ENCODE measurements around the gene DUOXA1. TPM values are rescaled to one million over a fixed set of nuclear protein-coding genes. Genes with fewer than 3 reads are reported as not detected.
A peak's percentile ranks its signal among the peaks of the same experiment; 100 is the strongest.
"Not testable (repeated sequence)": the region's sequence is repeated elsewhere in the genome, so short reads cannot be mapped to it uniquely, and the experiment has no call there.

The DUOXA1 gene
- total RNA-seq, 1 donor from 2014 or later: 0.21 TPM

- no peak for DNase-seq (ENCODE audit: low spot score)
- H3K27ac Mint-ChIP-seq: no peak overlapping the region
- H3K9me3 Mint-ChIP-seq: no peaks in the 10 kb centered on the region
- H3K4me3 Mint-ChIP-seq (ENCODE audit: low read depth): no peak overlapping the region
- H3K27me3 Mint-ChIP-seq (ENCODE audit: low read depth): no peaks in the 10 kb centered on the region
- H3K36me3 Mint-ChIP-seq (ENCODE audit: low read depth): no peaks in the 10 kb centered on the region
- H3K4me1 Mint-ChIP-seq (ENCODE audit: low read depth): no peaks in the 10 kb centered on the region
- intact Hi-C loops (cut with micrococcal nuclease): no loop called here
Observed at GRCh38 chr15:45146405-45146804, 16.7 kb upstream of the DUOXA1 start.

DNA sequence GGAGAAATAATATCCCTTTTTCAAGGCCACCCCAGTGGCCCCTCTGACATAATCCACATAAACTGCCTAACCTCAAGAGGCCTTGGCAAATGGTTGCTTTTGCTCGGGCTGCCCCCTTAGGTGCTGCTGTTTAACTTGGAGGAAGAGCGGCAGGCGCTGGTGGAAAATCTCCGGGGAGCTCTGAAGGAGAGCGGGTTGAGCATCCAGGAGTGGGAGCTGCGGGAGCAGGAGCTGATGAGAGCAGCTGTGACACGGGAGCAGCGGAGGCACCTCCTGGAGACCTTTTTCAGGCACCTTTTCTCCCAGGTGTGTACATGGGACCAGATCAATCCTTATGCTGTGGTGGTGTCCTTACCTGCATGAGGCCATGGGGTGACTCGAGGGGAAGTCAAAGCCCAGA is 15.1 kb upstream of the DUOXA1 start:
- H3K4me3 Mint-ChIP-seq (ENCODE audit: low read depth): no peak overlapping the region
- no peaks in the 10 kb centered on the region for H3K4me1 Mint-ChIP-seq (ENCODE audit: low read depth)
- no peak overlapping the region for H3K27ac Mint-ChIP-seq
- H3K27me3 Mint-ChIP-seq (ENCODE audit: low read depth): no peaks in the 10 kb centered on the region
- H3K36me3 Mint-ChIP-seq (ENCODE audit: low read depth): no peaks in the 10 kb centered on the region
- H3K9me3 Mint-ChIP-seq: no peaks in the 10 kb centered on the region
- no peak for DNase-seq (ENCODE audit: low spot score)
- intact Hi-C loops (cut with micrococcal nuclease): no loop called here

DNA sequence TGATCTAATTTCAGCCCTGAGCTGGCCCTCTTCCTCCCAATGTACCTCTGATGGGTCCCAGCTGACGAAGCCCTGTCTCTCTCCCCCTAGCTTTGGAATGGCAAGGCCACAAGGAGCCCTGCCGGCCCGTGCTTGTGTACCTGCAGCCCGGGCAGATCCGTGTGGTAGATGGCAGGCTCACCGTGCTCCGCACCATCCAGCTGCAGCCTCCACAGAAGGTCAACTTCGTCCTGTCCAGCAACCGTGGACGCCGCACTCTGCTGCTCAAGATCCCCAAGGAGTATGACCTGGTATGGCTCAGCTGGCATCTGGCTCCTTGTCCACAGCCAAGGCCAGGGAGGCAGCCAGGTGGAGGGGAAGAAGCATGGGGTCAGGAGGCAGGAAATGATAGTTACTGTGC is 14.3 kb upstream of the DUOXA1 start:
- no peaks in the 10 kb centered on the region for H3K36me3 Mint-ChIP-seq (ENCODE audit: low read depth)
- no peaks in the 10 kb centered on the region for H3K27me3 Mint-ChIP-seq (ENCODE audit: low read depth)
- no peaks in the 10 kb centered on the region for H3K4me1 Mint-ChIP-seq (ENCODE audit: low read depth)

GRCh38 chr15:45143056-45143455 is 13.4 kb upstream of the DUOXA1 start:
- Mint-ChIP-seq H3K36me3 (ENCODE audit: low read depth) (no peaks in the 10 kb centered on the region), H3K9me3 (no peaks in the 10 kb centered on the region), H3K27me3 (ENCODE audit: low read depth) (no peaks in the 10 kb centered on the region), H3K27ac (no peak overlapping the region), H3K4me3 (ENCODE audit: low read depth) (no peak overlapping the region), H3K4me1 (ENCODE audit: low read depth) (no peaks in the 10 kb centered on the region)
- DNase-seq (ENCODE audit: low spot score): no peak
- intact Hi-C loops (cut with micrococcal nuclease): no loop called here

More for the DNA sequence above, 14.3 kb upstream of the DUOXA1 start:
- Mint-ChIP-seq H3K4me3 (ENCODE audit: low read depth) (no peak overlapping the region), H3K9me3 (no peaks in the 10 kb centered on the region), H3K27ac (no peak overlapping the region)
- intact Hi-C loops (cut with micrococcal nuclease): no loop called here
- DNase-seq (ENCODE audit: low spot score): no peak

DNA sequence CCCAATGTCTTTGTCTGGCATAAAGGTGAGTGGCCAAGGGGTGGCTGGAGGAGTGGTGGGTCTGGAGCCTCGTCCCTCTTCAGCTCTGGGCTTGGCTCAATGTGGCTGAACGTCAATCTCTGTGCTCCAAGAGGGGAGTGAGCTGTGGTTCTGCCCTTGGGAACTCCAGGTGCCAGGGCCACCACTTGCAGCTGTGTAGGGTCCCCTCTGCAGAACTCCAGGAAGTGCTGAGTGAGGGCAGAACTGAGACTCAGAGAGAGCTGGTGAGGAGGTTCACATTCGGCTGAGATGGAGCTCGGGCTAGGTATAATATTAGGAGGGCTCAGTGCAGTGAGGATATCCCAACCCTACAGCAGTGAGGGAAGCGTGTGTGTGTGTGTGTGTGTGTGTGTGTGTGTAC is 11.7 kb upstream of the DUOXA1 start:
- H3K9me3 Mint-ChIP-seq: no peaks in the 10 kb centered on the region
- intact Hi-C loops (cut with micrococcal nuclease): no loop called here
- H3K4me1 Mint-ChIP-seq (ENCODE audit: low read depth): no peaks in the 10 kb centered on the region
- H3K4me3 Mint-ChIP-seq (ENCODE audit: low read depth): no peak overlapping the region
- H3K27ac Mint-ChIP-seq: no peak overlapping the region
- H3K36me3 Mint-ChIP-seq (ENCODE audit: low read depth): no peaks in the 10 kb centered on the region
- H3K27me3 Mint-ChIP-seq (ENCODE audit: low read depth): peaks cover 5% of the 10 kb centered on the region
- DNase-seq (ENCODE audit: low spot score): no peak

DNA sequence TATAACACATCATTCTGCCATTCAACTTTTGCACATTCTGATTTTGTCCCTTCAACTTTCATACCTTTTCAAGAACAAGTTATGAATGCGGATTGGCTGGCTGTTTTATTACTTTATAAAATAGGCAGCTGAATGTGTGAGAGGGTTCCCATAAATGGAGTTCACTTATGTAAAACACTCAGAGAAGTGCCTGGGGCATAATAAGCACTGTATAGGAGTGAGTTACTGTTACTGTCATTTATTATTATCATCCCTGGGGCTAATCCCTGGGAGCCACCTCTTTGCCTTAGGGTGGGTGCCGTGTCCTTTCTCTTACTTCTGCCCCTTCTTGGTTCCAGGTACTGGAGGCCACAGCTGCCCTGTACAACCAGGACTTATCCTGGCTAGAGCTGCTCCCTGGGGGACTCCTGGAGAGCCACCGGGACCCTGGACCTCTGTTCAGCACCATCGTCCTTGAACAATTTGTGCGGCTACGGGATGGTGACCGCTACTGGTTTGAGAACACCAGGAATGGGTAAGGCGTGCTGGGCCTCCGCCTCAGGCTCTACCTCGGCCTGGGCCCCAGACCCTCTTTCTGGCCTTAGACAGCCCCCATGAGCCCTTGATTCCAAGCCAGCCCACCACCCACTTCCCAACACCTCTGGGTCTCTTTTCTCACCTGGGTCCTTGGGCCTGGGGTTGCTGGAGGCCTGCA is 11.0 kb upstream of the DUOXA1 start:
- Mint-ChIP-seq H3K27me3 (ENCODE audit: low read depth) (peaks cover 9% of the 10 kb centered on the region), H3K9me3 (no peaks in the 10 kb centered on the region), H3K4me1 (ENCODE audit: low read depth) (no peaks in the 10 kb centered on the region), H3K27ac (no peak overlapping the region), H3K36me3 (ENCODE audit: low read depth) (no peaks in the 10 kb centered on the region), H3K4me3 (ENCODE audit: low read depth) (no peak overlapping the region)
- no peak for DNase-seq (ENCODE audit: low spot score)
- intact Hi-C loops (cut with micrococcal nuclease): no loop called here

GRCh38 chr15:45139770-45140169 is 10.1 kb upstream of the DUOXA1 start:
- intact Hi-C loops (cut with micrococcal nuclease): no loop called here
- Mint-ChIP-seq H3K27me3 (ENCODE audit: low read depth) (peaks cover 12% of the 10 kb centered on the region), H3K36me3 (ENCODE audit: low read depth) (no peaks in the 10 kb centered on the region), H3K27ac (no peak overlapping the region), H3K9me3 (no peaks in the 10 kb centered on the region), H3K4me1 (ENCODE audit: low read depth) (peaks cover 2% of the 10 kb centered on the region), H3K4me3 (ENCODE audit: low read depth) (no peak overlapping the region)
- no peak for DNase-seq (ENCODE audit: low spot score)

DNA sequence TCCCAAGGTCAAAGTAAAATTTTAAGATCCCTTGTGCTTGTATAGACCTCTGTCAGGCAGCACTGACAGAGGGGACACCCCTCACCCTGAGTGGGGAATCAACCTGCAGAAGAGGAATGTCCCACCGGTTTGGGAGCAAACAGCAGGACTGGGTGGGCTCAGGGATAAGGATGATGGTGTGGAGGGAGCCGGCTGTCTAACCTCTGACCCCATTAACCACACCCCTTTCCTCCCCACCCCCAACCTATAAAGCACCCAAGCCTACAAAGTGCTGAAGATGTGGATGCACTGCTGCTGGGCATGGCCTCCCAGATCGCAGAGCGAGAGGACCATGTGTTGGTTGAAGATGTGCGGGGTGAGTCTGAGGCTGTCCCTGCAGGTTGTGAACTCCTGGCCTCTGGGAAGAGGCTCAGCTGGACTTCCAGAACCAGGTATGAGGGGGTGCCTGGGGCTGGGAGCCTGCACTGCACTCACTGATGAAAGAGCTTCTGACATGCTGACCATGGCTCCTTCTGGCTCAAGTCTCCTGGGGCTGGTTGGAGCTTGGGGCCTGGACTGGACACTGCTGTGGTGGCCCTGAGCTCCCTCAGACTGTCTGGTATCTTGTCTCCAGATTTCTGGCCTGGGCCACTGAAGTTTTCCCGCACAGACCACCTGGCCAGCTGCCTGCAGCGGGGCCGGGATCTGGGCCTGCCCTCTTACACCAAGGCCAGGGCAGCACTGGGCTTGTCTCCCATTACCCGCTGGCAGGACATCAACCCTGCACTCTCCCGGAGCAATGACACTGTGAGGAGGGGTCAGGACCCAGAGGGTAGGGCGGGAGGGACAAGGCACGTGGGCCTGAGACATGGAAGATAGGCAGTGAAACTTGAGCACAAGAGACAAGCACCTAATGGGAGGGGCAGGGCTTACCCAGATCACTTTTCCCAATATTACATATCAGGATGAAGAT is 9.4 kb upstream of the DUOXA1 start:
- intact Hi-C loops (cut with micrococcal nuclease): no loop called here
- no peaks in the 10 kb centered on the region for H3K36me3 Mint-ChIP-seq (ENCODE audit: low read depth)

GRCh38 chr15:45137703-45138102 is 8.0 kb upstream of the DUOXA1 start:
- Mint-ChIP-seq H3K4me3 (ENCODE audit: low read depth) (no peak overlapping the region), H3K27me3 (ENCODE audit: low read depth) (peaks cover 32% of the 10 kb centered on the region), H3K4me1 (ENCODE audit: low read depth) (peaks cover 4% of the 10 kb centered on the region), H3K9me3 (no peaks in the 10 kb centered on the region), H3K27ac (no peak overlapping the region), H3K36me3 (ENCODE audit: low read depth) (no peaks in the 10 kb centered on the region)
- no peak for DNase-seq (ENCODE audit: low spot score)
- intact Hi-C loops (cut with micrococcal nuclease): no loop called here

More for the DNA sequence above, 9.4 kb upstream of the DUOXA1 start:
- Mint-ChIP-seq H3K4me1 (ENCODE audit: low read depth) (peaks cover 4% of the 10 kb centered on the region), H3K27ac (no peak overlapping the region), H3K27me3 (ENCODE audit: low read depth) (peaks cover 18% of the 10 kb centered on the region), H3K4me3 (ENCODE audit: low read depth) (no peak overlapping the region), H3K9me3 (no peaks in the 10 kb centered on the region)
- no peak for DNase-seq (ENCODE audit: low spot score)

- Mint-ChIP-seq H3K27ac (no peak overlapping the region), H3K27me3 (ENCODE audit: low read depth) (peaks cover 42% of the 10 kb centered on the region), H3K36me3 (ENCODE audit: low read depth) (no peaks in the 10 kb centered on the region), H3K4me3 (ENCODE audit: low read depth) (no peak overlapping the region), H3K9me3 (no peaks in the 10 kb centered on the region), H3K4me1 (ENCODE audit: low read depth) (peaks cover 4% of the 10 kb centered on the region)
- no peak for DNase-seq (ENCODE audit: low spot score)
- intact Hi-C loops (cut with micrococcal nuclease): no loop called here
Observed at GRCh38 chr15:45136378-45136764, 6.7 kb upstream of the DUOXA1 start.

- H3K4me1 Mint-ChIP-seq (ENCODE audit: low read depth); H3K9me3 Mint-ChIP-seq; H3K27ac Mint-ChIP-seq; DNase-seq (ENCODE audit: low spot score); H3K4me3 Mint-ChIP-seq (ENCODE audit: low read depth); intact Hi-C loops (cut with micrococcal nuclease); H3K36me3 Mint-ChIP-seq (ENCODE audit: low read depth): not testable (repeated sequence)
- peaks cover 45% of the 10 kb centered on the region for H3K27me3 Mint-ChIP-seq (ENCODE audit: low read depth)
Observed at GRCh38 chr15:45135705-45136377, 6.2 kb upstream of the DUOXA1 start.

- Mint-ChIP-seq H3K4me3 (ENCODE audit: low read depth) (peak overlapping the region; percentile 31), H3K27me3 (ENCODE audit: low read depth) (peaks cover 53% of the 10 kb centered on the region), H3K27ac (no peak overlapping the region), H3K4me1 (ENCODE audit: low read depth) (peaks cover 4% of the 10 kb centered on the region), H3K9me3 (no peaks in the 10 kb centered on the region), H3K36me3 (ENCODE audit: low read depth) (no peaks in the 10 kb centered on the region)
- intact Hi-C loops (cut with micrococcal nuclease): no loop called here
- no peak for DNase-seq (ENCODE audit: low spot score)
Observed at GRCh38 chr15:45134682-45135604, 5.3 kb upstream of the DUOXA1 start.
